K562 (cell line): ENCODE data around the gene SLC30A1.
"Not testable (repeated sequence)": the region's sequence is repeated elsewhere in the genome, so short reads cannot be mapped to it uniquely, and the experiment has no call there.

Experiments used
- EZH2 ChIP-seq: IDR thresholded peaks from 2 replicates; pipeline ENCODE4 v1.6.1; 2012; ENCODE audit warnings: low read depth, mild to moderate bottlenecking, inconsistent platforms, low read length, borderline replicate concordance
- FOXA3 ChIP-seq, 2 experiments: fragments of 450-650 bp in 1 of 2; sonication (generic) in 1 of 2; formaldehyde crosslinking; IDR thresholded peaks in 1 of 2; conservative IDR thresholded peaks in 1 of 2; 2 replicates each; pipeline versions ENCODE4 v1.4.0 to v1.8.0; 2020 to 2022; ENCODE audit warnings: mild to moderate bottlenecking in 2 of 2, missing genetic modification reagents in 1 of 2
- MXI1 ChIP-seq: IDR thresholded peaks from 2 replicates; pipeline ENCODE4 v1.6.1; 2011; ENCODE audit warnings: low read depth, mild to moderate bottlenecking, improper control_type of control experiment, low read length
- POLR2G ChIP-seq: fragments of 200-400 bp; formaldehyde crosslinking; IDR thresholded peaks from 2 replicates; pipeline ENCODE4 v1.6.1; 2017; ENCODE audit warnings: low read depth, mild to moderate bottlenecking, antibody characterized with exemption, low read length, moderate library complexity
- SMARCE1 ChIP-seq: fragments of 450-650 bp; IDR thresholded peaks from 2 replicates; pipeline ENCODE4 v1.7.1; 2016; ENCODE audit warnings: mild to moderate bottlenecking
- TAF1 ChIP-seq: IDR thresholded peaks from 2 replicates; pipeline ENCODE4 v1.6.1; 2011; ENCODE audit warnings: mild to moderate bottlenecking, low read length, moderate library complexity; ENCODE audit not compliant: insufficient read depth, control insufficient read depth, severe bottlenecking; ENCODE audit errors: extremely low read depth
- ZNF445 ChIP-seq: fragments of 250-450 bp; sonication (Bioruptor Pico); IDR thresholded peaks from 2 replicates; pipeline ENCODE4 v1.4.0; 2020; ENCODE audit warnings: low read depth, mild to moderate bottlenecking, moderate library complexity
- ZNF57 ChIP-seq: fragments of 450-650 bp; formaldehyde crosslinking; IDR thresholded peaks from 2 replicates; pipeline ENCODE4 v1.4.0; 2020; ENCODE audit warnings: mild to moderate bottlenecking, moderate library complexity
- TF ChIP-seq, protein P1 (sequence below), 3 experiments: IDR thresholded peaks in 2 of 3; conservative IDR thresholded peaks in 1 of 3; 2 replicates each; pipeline ENCODE4 v1.5.1; 2011 to 2012; ENCODE audit warnings: low read length in 3 of 3, mild to moderate bottlenecking in 3 of 3, control low read depth in 2 of 3, improper control_type of control experiment in 1 of 3, inconsistent platforms in 1 of 3, low read depth in 1 of 3, mixed read lengths in 1 of 3, moderate library complexity in 1 of 3; ENCODE audit not compliant: insufficient read depth in 2 of 3
- TF ChIP-seq, protein P2 (sequence below): fragments of 200-800 bp; sonication (Bioruptor generic); IDR thresholded peaks from 2 replicates; pipeline ENCODE4 v1.6.1; 2016; ENCODE audit warnings: missing genetic modification characterization, missing compliant biosample characterization

DNA sequence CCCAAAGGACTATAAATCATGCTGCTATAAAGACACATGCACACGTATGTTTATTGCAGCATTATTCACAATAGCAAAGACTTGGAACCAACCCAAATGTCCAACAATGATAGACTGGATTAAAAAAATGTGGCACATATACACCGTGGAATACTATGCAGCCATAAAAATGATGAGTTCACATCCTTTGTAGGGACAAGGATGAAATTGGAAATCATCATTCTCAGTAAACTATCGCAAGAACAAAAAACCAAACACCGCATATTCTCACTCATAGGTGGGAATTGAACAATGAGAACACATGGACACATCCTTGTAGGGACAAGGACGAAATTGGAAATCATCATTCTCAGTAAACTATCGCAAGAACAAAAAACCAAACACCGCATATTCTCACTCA is 46.9 kb upstream of the SLC30A1 start:
- TF ChIP-seq, protein P1, sequence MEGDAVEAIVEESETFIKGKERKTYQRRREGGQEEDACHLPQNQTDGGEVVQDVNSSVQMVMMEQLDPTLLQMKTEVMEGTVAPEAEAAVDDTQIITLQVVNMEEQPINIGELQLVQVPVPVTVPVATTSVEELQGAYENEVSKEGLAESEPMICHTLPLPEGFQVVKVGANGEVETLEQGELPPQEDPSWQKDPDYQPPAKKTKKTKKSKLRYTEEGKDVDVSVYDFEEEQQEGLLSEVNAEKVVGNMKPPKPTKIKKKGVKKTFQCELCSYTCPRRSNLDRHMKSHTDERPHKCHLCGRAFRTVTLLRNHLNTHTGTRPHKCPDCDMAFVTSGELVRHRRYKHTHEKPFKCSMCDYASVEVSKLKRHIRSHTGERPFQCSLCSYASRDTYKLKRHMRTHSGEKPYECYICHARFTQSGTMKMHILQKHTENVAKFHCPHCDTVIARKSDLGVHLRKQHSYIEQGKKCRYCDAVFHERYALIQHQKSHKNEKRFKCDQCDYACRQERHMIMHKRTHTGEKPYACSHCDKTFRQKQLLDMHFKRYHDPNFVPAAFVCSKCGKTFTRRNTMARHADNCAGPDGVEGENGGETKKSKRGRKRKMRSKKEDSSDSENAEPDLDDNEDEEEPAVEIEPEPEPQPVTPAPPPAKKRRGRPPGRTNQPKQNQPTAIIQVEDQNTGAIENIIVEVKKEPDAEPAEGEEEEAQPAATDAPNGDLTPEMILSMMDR (IDR thresholded peaks at IDR 0.05 in 2 of 3, conservative IDR thresholded peaks at IDR 0.05 in 1 of 3; ENCODE audit: insufficient read depth in 2 of 3, low read depth in 1 of 3, low read length in 3 of 3): not testable (repeated sequence)
- TF ChIP-seq FOXA3 (CRISPR knock-in tag; conservative IDR thresholded peaks at IDR 0.05 in 1 of 2, IDR thresholded peaks at IDR 0.05 in 1 of 2); POLR2G; ZNF445 (CRISPR knock-in tag); MXI1; SMARCE1; TAF1; EZH2; ZNF57: not testable (repeated sequence)
- TF ChIP-seq, protein P2, sequence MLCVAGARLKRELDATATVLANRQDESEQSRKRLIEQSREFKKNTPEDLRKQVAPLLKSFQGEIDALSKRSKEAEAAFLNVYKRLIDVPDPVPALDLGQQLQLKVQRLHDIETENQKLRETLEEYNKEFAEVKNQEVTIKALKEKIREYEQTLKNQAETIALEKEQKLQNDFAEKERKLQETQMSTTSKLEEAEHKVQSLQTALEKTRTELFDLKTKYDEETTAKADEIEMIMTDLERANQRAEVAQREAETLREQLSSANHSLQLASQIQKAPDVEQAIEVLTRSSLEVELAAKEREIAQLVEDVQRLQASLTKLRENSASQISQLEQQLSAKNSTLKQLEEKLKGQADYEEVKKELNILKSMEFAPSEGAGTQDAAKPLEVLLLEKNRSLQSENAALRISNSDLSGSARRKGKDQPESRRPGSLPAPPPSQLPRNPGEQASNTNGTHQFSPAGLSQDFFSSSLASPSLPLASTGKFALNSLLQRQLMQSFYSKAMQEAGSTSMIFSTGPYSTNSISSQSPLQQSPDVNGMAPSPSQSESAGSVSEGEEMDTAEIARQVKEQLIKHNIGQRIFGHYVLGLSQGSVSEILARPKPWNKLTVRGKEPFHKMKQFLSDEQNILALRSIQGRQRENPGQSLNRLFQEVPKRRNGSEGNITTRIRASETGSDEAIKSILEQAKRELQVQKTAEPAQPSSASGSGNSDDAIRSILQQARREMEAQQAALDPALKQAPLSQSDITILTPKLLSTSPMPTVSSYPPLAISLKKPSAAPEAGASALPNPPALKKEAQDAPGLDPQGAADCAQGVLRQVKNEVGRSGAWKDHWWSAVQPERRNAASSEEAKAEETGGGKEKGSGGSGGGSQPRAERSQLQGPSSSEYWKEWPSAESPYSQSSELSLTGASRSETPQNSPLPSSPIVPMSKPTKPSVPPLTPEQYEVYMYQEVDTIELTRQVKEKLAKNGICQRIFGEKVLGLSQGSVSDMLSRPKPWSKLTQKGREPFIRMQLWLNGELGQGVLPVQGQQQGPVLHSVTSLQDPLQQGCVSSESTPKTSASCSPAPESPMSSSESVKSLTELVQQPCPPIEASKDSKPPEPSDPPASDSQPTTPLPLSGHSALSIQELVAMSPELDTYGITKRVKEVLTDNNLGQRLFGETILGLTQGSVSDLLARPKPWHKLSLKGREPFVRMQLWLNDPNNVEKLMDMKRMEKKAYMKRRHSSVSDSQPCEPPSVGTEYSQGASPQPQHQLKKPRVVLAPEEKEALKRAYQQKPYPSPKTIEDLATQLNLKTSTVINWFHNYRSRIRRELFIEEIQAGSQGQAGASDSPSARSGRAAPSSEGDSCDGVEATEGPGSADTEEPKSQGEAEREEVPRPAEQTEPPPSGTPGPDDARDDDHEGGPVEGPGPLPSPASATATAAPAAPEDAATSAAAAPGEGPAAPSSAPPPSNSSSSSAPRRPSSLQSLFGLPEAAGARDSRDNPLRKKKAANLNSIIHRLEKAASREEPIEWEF: not testable (repeated sequence)
